Hepatocyte (in vitro differentiated cells): ENCODE measurements around the gene MYO1H. TPM values are rescaled to one million over a fixed set of nuclear protein-coding genes. Genes with fewer than 3 reads are reported as not detected.
A peak's percentile ranks its signal among the peaks of the same experiment; 100 is the strongest.

Experiments
- DNase-seq: peaks from one replicate; pipeline ENCODE4 v3.0.0-alpha.2; 2016; ENCODE audit warnings: low spot score
- H2AFZ ChIP-seq: fragments of 200-600 bp; sonication (generic); 2 replicates; pipeline ENCODE4 v1.6.0; 2016; ENCODE audit warnings: antibody characterized with exemption, mild to moderate bottlenecking
- H3K27ac ChIP-seq: fragments of 200-600 bp; sonication (generic); 2 replicates; pipeline ENCODE4 v1.5.1; 2016; ENCODE audit warnings: mild to moderate bottlenecking
- H3K27me3 ChIP-seq: fragments of 200-600 bp; sonication (generic); 2 replicates; pipeline ENCODE4 v1.6.1; 2016
- H3K36me3 ChIP-seq: fragments of 200-600 bp; sonication (generic); replicated peaks from 2 replicates; pipeline ENCODE4 v1.5.1; 2016; ENCODE audit warnings: low read depth; ENCODE audit not compliant: insufficient read depth
- H3K4me1 ChIP-seq: fragments of 200-600 bp; sonication (generic); 2 replicates; pipeline ENCODE4 v1.5.1; 2016; ENCODE audit warnings: mild to moderate bottlenecking, moderate library complexity; ENCODE audit not compliant: insufficient read depth
- H3K4me2 ChIP-seq: fragments of 200-600 bp; sonication (generic); 2 replicates; pipeline ENCODE4 v1.6.0; 2016
- H3K4me3 ChIP-seq: fragments of 200-600 bp; sonication (generic); 2 replicates; pipeline ENCODE4 v1.5.1; 2016; ENCODE audit warnings: mild to moderate bottlenecking
- H3K79me2 ChIP-seq: fragments of 200-600 bp; sonication (generic); 2 replicates; pipeline ENCODE4 v1.6.0; 2017; ENCODE audit warnings: mild to moderate bottlenecking
- H3K9me2 ChIP-seq: fragments of 200-600 bp; sonication (generic); replicated peaks from 2 replicates; pipeline ENCODE4 v1.6.0; 2017; ENCODE audit warnings: mild to moderate bottlenecking; ENCODE audit not compliant: insufficient read depth
- H3K9me3 ChIP-seq: fragments of 200-600 bp; sonication (generic); 2 replicates; pipeline ENCODE4 v1.5.1; 2016; ENCODE audit warnings: low read depth, mild to moderate bottlenecking
- H4K20me1 ChIP-seq: fragments of 200-600 bp; sonication (generic); 2 replicates; pipeline ENCODE4 v1.6.0; 2016; ENCODE audit warnings: mild to moderate bottlenecking; ENCODE audit not compliant: insufficient read depth, poor library complexity, severe bottlenecking
- CTCF ChIP-seq: fragments of 200-600 bp; sonication (generic); IDR thresholded peaks from 2 replicates; pipeline ENCODE4 v1.5.1; 2016; ENCODE audit warnings: antibody characterized with exemption, mild to moderate bottlenecking; ENCODE audit not compliant: poor library complexity
- EZH2 ChIP-seq: fragments of 200-600 bp; sonication (generic); IDR thresholded peaks from 2 replicates; pipeline ENCODE4 v1.6.1; 2016; ENCODE audit warnings: antibody characterized with exemption, mild to moderate bottlenecking, borderline replicate concordance
- EZH2phosphoT487 ChIP-seq: fragments of 200-600 bp; sonication (generic); IDR thresholded peaks from one replicate; pipeline ENCODE4 v1.6.1; 2018; ENCODE audit warnings: antibody characterized with exemption, mild to moderate bottlenecking, low read depth, moderate library complexity; ENCODE audit not compliant: unreplicated experiment, severe bottlenecking
- WGBS: methylation state at CpG from one replicate; pipeline ENCODE4 v1.1.6; 2016; ENCODE audit warnings: low lambda C conversion rate; ENCODE audit errors: missing lambda C conversion rate; 5-methylcytosine and 5-hydroxymethylcytosine counted together
- polyA plus RNA-seq: library from polyadenylated mRNA; unstranded; fragments of >200 nt; fragmentation: Nextera tagmentation; extraction: Ambion mirVana; gene quantifications from 2 replicates; pipeline ENCODE4 v1.2.1, GENCODE V29; 2016
- total RNA-seq: library from RNA; depleted of rRNA; stranded (reverse); fragments of >200 nt; gene quantifications from 2 replicates; pipeline ENCODE4 v1.2.3, GENCODE V29; 2014

MYO1H gene
- total and polyA plus RNA-seq, 2 experiments from 2014 or later: not detected

GRCh38 chr12:109440851-109441490 is 93.3 kb downstream of the MYO1H start:
- peak; percentile 27 for DNase-seq
- Histone ChIP-seq H3K9me2 (no peaks in the 10 kb centered on the region), H3K4me3 (no peak overlapping the region), H3K27me3 (no peaks in the 10 kb centered on the region), H2AFZ (no peak overlapping the region), H3K9me3 (no peaks in the 10 kb centered on the region), H3K36me3 (no peaks in the 10 kb centered on the region), H3K4me1 (no peaks in the 10 kb centered on the region), H4K20me1 (no peaks in the 10 kb centered on the region), H3K27ac (no peak overlapping the region), H3K79me2 (no peaks in the 10 kb centered on the region), H3K4me2 (no peak overlapping the region)
- TF ChIP-seq CTCF (no peak), EZH2phosphoT487 (no peak), EZH2 (no peak)
- 70% methylated on average over 9 of the region's 9 CpGs for WGBS

GRCh38 chr12:109443794-109444193 is 96.1 kb downstream of the MYO1H start:
- H3K27ac ChIP-seq: no peak overlapping the region
- H3K79me2 ChIP-seq: no peaks in the 10 kb centered on the region
- no peaks in the 10 kb centered on the region for H3K36me3 ChIP-seq
- 91% methylated on average over 5 of the region's 5 CpGs for WGBS
- H2AFZ ChIP-seq: no peak overlapping the region
- no peaks in the 10 kb centered on the region for H4K20me1 ChIP-seq
- no peaks in the 10 kb centered on the region for H3K9me3 ChIP-seq
- TF ChIP-seq EZH2 (no peak), EZH2phosphoT487 (no peak), CTCF (no peak)
- no peak overlapping the region for H3K4me2 ChIP-seq
- no peaks in the 10 kb centered on the region for H3K27me3 ChIP-seq
- DNase-seq: no peak
- no peaks in the 10 kb centered on the region for H3K4me1 ChIP-seq
- no peak overlapping the region for H3K4me3 ChIP-seq
- H3K9me2 ChIP-seq: no peaks in the 10 kb centered on the region

DNA sequence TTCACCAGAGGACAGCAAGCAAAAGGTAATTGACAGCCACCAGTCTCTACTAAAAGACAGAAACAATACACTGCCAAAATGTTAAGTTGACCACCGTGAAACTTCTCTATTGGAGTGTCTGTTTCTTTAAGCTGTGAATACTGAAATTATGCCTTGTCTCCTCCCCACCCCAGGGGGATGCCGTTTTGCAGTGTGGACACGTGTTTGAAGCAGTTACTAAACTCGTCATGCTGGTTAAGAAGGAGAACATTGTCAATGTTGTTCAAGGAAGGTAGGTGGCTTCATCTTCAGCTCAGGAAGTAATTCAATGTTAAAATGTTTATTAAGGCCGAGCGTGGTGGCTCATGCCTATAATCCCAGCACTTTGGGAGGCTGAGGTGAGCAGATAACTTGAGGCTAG is 96.6 kb downstream of the MYO1H start:
- no peak overlapping the region for H3K27ac ChIP-seq
- no peaks in the 10 kb centered on the region for H4K20me1 ChIP-seq
- no peaks in the 10 kb centered on the region for H3K27me3 ChIP-seq
- 85% methylated on average over 6 of the region's 6 CpGs for WGBS
- peaks cover 2% of the 10 kb centered on the region for H3K79me2 ChIP-seq
- H3K36me3 ChIP-seq: no peaks in the 10 kb centered on the region
- H3K4me1 ChIP-seq: no peaks in the 10 kb centered on the region
- no peaks in the 10 kb centered on the region for H3K9me2 ChIP-seq
- no peaks in the 10 kb centered on the region for H3K9me3 ChIP-seq
- H2AFZ ChIP-seq: no peak overlapping the region
- TF ChIP-seq EZH2phosphoT487 (no peak), EZH2 (no peak), CTCF (no peak)
- H3K4me3 ChIP-seq: no peak overlapping the region
- H3K4me2 ChIP-seq: no peak overlapping the region
- no peak for DNase-seq
